BJ (cell line): ENCODE results near the gene BNIP1. TPM values are rescaled to one million over a fixed set of nuclear protein-coding genes. Genes with fewer than 3 reads are reported as not detected.

ENCODE experiments used
- CTCF ChIA-PET: fragments of 350-600 bp; formaldehyde crosslinking; extraction: SDS; loops from one replicate; lab custom pipeline; 2021; ENCODE audit warnings: antibody characterized with exemption, inconsistent platforms; lab: Yijun Ruan, JAX
- POLR2A ChIA-PET: fragments of 300-600 bp; sonication (Branson Sonifier 250); formaldehyde crosslinking; extraction: SDS; loops from one replicate; lab custom pipeline; 2021; ENCODE audit warnings: antibody characterized with exemption; lab: Charles Lee
- DNase-seq: peaks from one replicate; pipeline ENCODE4 v3.0.0-alpha.2; 2011; ENCODE audit warnings: low read depth
- H3K27me3 ChIP-seq: 2 replicates; pipeline ENCODE4 v1.6.0; 2011; ENCODE audit warnings: low read length; ENCODE audit not compliant: control insufficient read depth, insufficient read depth
- H3K36me3 ChIP-seq: 2 replicates; pipeline ENCODE4 v1.5.1; 2011; ENCODE audit warnings: low read length; ENCODE audit not compliant: control insufficient read depth, insufficient read depth
- H3K4me3 ChIP-seq: 2 replicates; pipeline ENCODE4 v1.5.1; 2011; ENCODE audit warnings: low read depth, mild to moderate bottlenecking, control low read depth, low read length
- CTCF ChIP-seq: IDR thresholded peaks from 2 replicates; pipeline ENCODE4 v1.5.1; 2011; ENCODE audit warnings: low read depth, mild to moderate bottlenecking, control low read depth, inconsistent platforms, low read length, moderate library complexity; ENCODE audit not compliant: insufficient read depth
- polyA plus RNA-seq: library from polyadenylated mRNA; depleted of rRNA; stranded (reverse); fragments of >200 nt; gene quantifications from 2 replicates; pipeline ENCODE4 v1.2.3, GENCODE V29; 2011

BNIP1 gene
- polyA plus RNA-seq, 1 experiment: 16.8 TPM

GRCh38 chr5:173161148-173161547 lies 16.8 kb downstream of the BNIP1 start:
- TF ChIP-seq CTCF: no peak
- peaks cover 13% of the 10 kb centered on the region for H3K36me3 ChIP-seq
- CTCF ChIA-PET: no interaction called here
- H3K27me3 ChIP-seq: no peaks in the 10 kb centered on the region
- POLR2A ChIA-PET: no interaction called here
- DNase-seq: no peak
- no peak overlapping the region for H3K4me3 ChIP-seq

- no peak for DNase-seq
- H3K27me3 ChIP-seq: no peaks in the 10 kb centered on the region
- no peak overlapping the region for H3K4me3 ChIP-seq
- H3K36me3 ChIP-seq: peaks cover 11% of the 10 kb centered on the region
- CTCF ChIA-PET: interaction anchor here (0.9 to 1.3 kb wide), 4 partner anchors 9 to 456 kb away, joined by 3 to 6 read pairs (median 4); no protein-coding TSS in a partner anchor
- TF ChIP-seq CTCF: no peak
- POLR2A ChIA-PET: interaction anchor here (0.5 kb wide), 1 partner anchor 204 kb away, joined by 3 read pairs; the partner anchor contains the start of gene RPL26L1
Observed at GRCh38 chr5:173163219-173163618, 18.9 kb downstream of the BNIP1 start.

- CTCF ChIA-PET: interaction anchor here (0.6 to 1.8 kb wide), 7 partner anchors 20 to 458 kb away, joined by 3 to 6 read pairs (median 5); partner anchors contain the start of gene BOD1
Observed at GRCh38 chr5:173165177-173166016, 21.1 kb downstream of the BNIP1 start.

GRCh38 chr5:173172166-173172565 lies 27.8 kb downstream of the BNIP1 start:
- POLR2A ChIA-PET: no interaction called here

More at GRCh38 chr5:173165177-173166016, 21.1 kb downstream of the BNIP1 start:
- DNase-seq: no peak
- H3K36me3 ChIP-seq: peaks cover 6% of the 10 kb centered on the region
- H3K4me3 ChIP-seq: no peak overlapping the region
- POLR2A ChIA-PET: no interaction called here
- TF ChIP-seq CTCF: no peak
- H3K27me3 ChIP-seq: no peaks in the 10 kb centered on the region

More at GRCh38 chr5:173172166-173172565, 27.8 kb downstream of the BNIP1 start:
- no peak for DNase-seq
- Histone ChIP-seq H3K27me3 (no peaks in the 10 kb centered on the region), H3K4me3 (no peak overlapping the region), H3K36me3 (no peaks in the 10 kb centered on the region; the same call in 1 of the 2 replicates)
- CTCF ChIA-PET: interaction anchor here (0.9 kb wide), 1 partner anchor 9 kb away, joined by 3 read pairs; no protein-coding TSS in a partner anchor
- TF ChIP-seq CTCF: no peak
